HepG2 (cell line): ENCODE measurements around the gene FBXO30. TPM values are rescaled to one million over a fixed set of nuclear protein-coding genes. Genes with fewer than 3 reads are reported as not detected.

Experiments
- ATAC-seq: fragments of 200-7000 bp; cut with Tn5 transposase; 3 replicates; pipeline ENCODE4 v1.9.1; 2020; ENCODE audit warnings: mild to moderate bottlenecking, moderate library complexity
- BruUV-seq: library from RNA; stranded (reverse); fragments of 400-500 nt; replicated peaks from 2 replicates; lab custom pipeline; 2021; lab: Mats Ljungman, UMichigan
- CTCF ChIA-PET: fragments of 300-600 bp; formaldehyde crosslinking; extraction: SDS; loops from one replicate; lab custom pipeline; 2021; ENCODE audit warnings: low total read pairs, inconsistent platforms, low intra/inter-chr PET ratio; lab: Yijun Ruan, JAX
- POLR2A ChIA-PET: fragments of 350-600 bp; sonication (Branson Sonifier 250); formaldehyde crosslinking; loops from one replicate; lab custom pipeline; 2020; ENCODE audit warnings: antibody characterized with exemption, inconsistent platforms; lab: Yijun Ruan, JAX
- DNase-seq: peaks from one replicate; pipeline ENCODE4 v3.0.0-alpha.2; 2015; ENCODE audit warnings: low spot score
- FAIRE-seq: peaks from 3 replicates; lab custom pipeline; 2011; peaks lifted over from hg19 to GRCh38; lab: Jason Lieb, UNC
- H2AFZ ChIP-seq: one replicate; pipeline ENCODE4 v1.6.1; 2011; ENCODE audit warnings: low read length, inconsistent platforms
- H3K27ac ChIP-seq: fragments of 300-600 bp; 3 replicates; pipeline ENCODE4 v1.8.0; 2011; ENCODE audit warnings: mixed run types, mild to moderate bottlenecking, mixed read lengths, low read length, inconsistent platforms; ENCODE audit not compliant: insufficient read depth; ENCODE audit errors: extremely low read length
- H3K27me3 ChIP-seq, 2 experiments: fragments of 200-600 bp in 1 of 2; 2 replicates in 1 of 2; 3 replicates in 1 of 2; pipeline versions ENCODE4 v1.6.0 to v1.8.0; 2011; ENCODE audit warnings: low read length in 2 of 2, mild to moderate bottlenecking in 2 of 2, moderate library complexity in 2 of 2, inconsistent platforms in 1 of 2; ENCODE audit not compliant: insufficient read depth in 2 of 2, control insufficient read depth in 1 of 2
- H3K36me3 ChIP-seq, 2 experiments: fragments of 200-600 bp in 1 of 2; replicated peaks in 1 of 2; 2 replicates in 1 of 2; 3 replicates in 1 of 2; pipeline versions ENCODE4 v1.5.1 to v1.8.0; 2011; ENCODE audit warnings: low read length in 2 of 2, inconsistent platforms in 1 of 2; ENCODE audit not compliant: insufficient read depth in 2 of 2, control insufficient read depth in 1 of 2
- H3K4me1 ChIP-seq: 2 replicates; pipeline ENCODE4 v1.5.1; 2012; ENCODE audit warnings: low read length, inconsistent platforms; ENCODE audit not compliant: insufficient read depth
- H3K4me2 ChIP-seq: 2 replicates; pipeline ENCODE4 v1.6.0; 2011; ENCODE audit warnings: low read depth, low read length, inconsistent platforms
- H3K4me3 ChIP-seq, 3 experiments: fragments of 200-600 bp in 1 of 3; sonication (generic), shearing (Covaris generic) in 1 of 3; replicated peaks in 1 of 3; 2 replicates each; pipeline ENCODE4 v1.5.1; 2011 to 2016; ENCODE audit warnings: low read length in 3 of 3, inconsistent platforms in 2 of 3, low read depth in 2 of 3, mild to moderate bottlenecking in 2 of 3, control low read depth in 1 of 3, mixed read lengths in 1 of 3; ENCODE audit not compliant: insufficient read depth in 1 of 3
- H3K79me2 ChIP-seq: one replicate; pipeline ENCODE4 v1.6.1; 2011; ENCODE audit warnings: low read length, inconsistent platforms; ENCODE audit not compliant: insufficient read depth
- H3K9ac ChIP-seq: 2 replicates; pipeline ENCODE4 v1.6.0; 2011; ENCODE audit warnings: mild to moderate bottlenecking, low read depth, low read length, inconsistent platforms; ENCODE audit not compliant: insufficient read depth
- H3K9me3 ChIP-seq: 2 replicates; pipeline ENCODE4 v1.5.1; 2012; ENCODE audit warnings: mild to moderate bottlenecking, low read length
- H4K20me1 ChIP-seq: 2 replicates; pipeline ENCODE4 v1.6.0; 2011; ENCODE audit warnings: inconsistent platforms, mild to moderate bottlenecking, low read length, moderate library complexity; ENCODE audit not compliant: insufficient read depth
- ATAD3A ChIP-seq: sonication (generic); formaldehyde crosslinking; IDR thresholded peaks from 2 replicates; pipeline ENCODE4 v1.4.0; 2020; ENCODE audit warnings: missing genetic modification reagents
- ESRRA ChIP-seq: sonication (generic); formaldehyde crosslinking; IDR thresholded peaks from 2 replicates; pipeline ENCODE4 v1.5.1; 2020; ENCODE audit warnings: mild to moderate bottlenecking, low read depth, missing genetic modification reagents
- MIXL1 ChIP-seq: IDR thresholded peaks from 2 replicates; pipeline ENCODE4 v1.6.1; 2016
- TRIM24 ChIP-seq: sonication (generic); formaldehyde crosslinking; IDR thresholded peaks from 2 replicates; pipeline ENCODE4 v1.8.0; 2022; ENCODE audit warnings: mild to moderate bottlenecking, missing genetic modification reagents
- WIZ ChIP-seq: sonication (generic); formaldehyde crosslinking; IDR thresholded peaks from 2 replicates; pipeline ENCODE4 v1.5.1; 2020; ENCODE audit warnings: mild to moderate bottlenecking, missing genetic modification reagents
- XRCC5 ChIP-seq: fragments of 200-400 bp; formaldehyde crosslinking; optimal IDR thresholded peaks from 2 replicates; pipeline ENCODE3; 2017; ENCODE audit warnings: mild to moderate bottlenecking, low read length
- ZNF432 ChIP-seq: sonication (generic); formaldehyde crosslinking; IDR thresholded peaks from 2 replicates; pipeline ENCODE4 v1.5.0; 2020; ENCODE audit warnings: missing genetic modification reagents, mild to moderate bottlenecking, borderline replicate concordance
- WGBS: methylation state at CpG from one replicate; pipeline ENCODE4 v1.1.6; 2017; ENCODE audit warnings: low lambda C conversion rate; 5-methylcytosine and 5-hydroxymethylcytosine counted together
- in situ Hi-C: cut with HindIII; loops from 2 replicates; pipeline ENCODE4 v1.10.0; 2017; ENCODE audit warnings: low pct_unique_long_range_greater_than_20kb; ENCODE audit not compliant: extremely low pct_ligation_motif_present
- intact Hi-C: fragments of 100-400 bp; cut with micrococcal nuclease; formaldehyde crosslinking; loops from one replicate; pipeline ENCODE4 v1.10.0; 2022; ENCODE audit not compliant: unreplicated experiment
- polyA plus RNA-seq, 8 experiments: library from polyadenylated mRNA; depleted of rRNA in 3 of 8; stranded (reverse) in 7 of 8; unstranded in 1 of 8; fragments of >200 nt; fragmentation: Illumina TruSeq in 4 of 8; extraction: Trizol in 4 of 8; gene quantifications; 2 replicates each; pipeline versions ENCODE4 v1.2.1 to v1.2.3, GENCODE V29; 2011 to 2016; ENCODE audit warnings: low read depth in 4 of 8, missing spikeins in 1 of 8, mixed read lengths in 1 of 8; ENCODE audit not compliant: insufficient read depth in 1 of 8
- total RNA-seq, 5 experiments: library from RNA; depleted of rRNA; stranded (reverse); fragments of >200 nt; fragmentation: Illumina TruSeq; extraction: Trizol; gene quantifications; 2 replicates each; pipeline ENCODE4 v1.2.3, GENCODE V29; 2016; ENCODE audit warnings: low read depth in 1 of 5
- TF ChIP-seq, protein P1 (sequence below): sonication (generic); formaldehyde crosslinking; IDR thresholded peaks from 2 replicates; pipeline ENCODE4 v1.4.0; 2020; ENCODE audit warnings: missing genetic modification reagents

The FBXO30 gene
- total and polyA plus RNA-seq, 2 of the 13 experiments (the other 11 are each of a cell fraction or from before 2014, with no cell fraction given), result 3.2 to 7.1 TPM

DNA sequence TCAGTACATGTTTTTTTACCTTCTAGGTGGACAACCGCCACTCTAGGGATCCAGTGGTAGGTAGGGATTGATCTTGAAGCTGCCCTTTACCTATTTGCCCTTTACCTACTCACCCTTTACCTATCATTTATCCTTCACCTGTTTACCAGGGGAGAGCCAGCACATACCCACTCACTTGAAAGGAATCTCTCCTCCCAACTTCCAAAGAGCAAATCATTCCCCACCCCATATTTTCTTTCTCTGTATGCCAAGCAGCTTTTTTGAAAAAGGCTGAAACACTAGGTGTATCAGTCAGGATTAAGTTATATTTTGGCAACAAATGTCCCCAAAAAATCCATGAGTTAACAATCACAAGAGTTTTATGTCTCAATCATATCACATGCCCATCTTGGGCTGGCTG, 68.7 kb downstream of the FBXO30 start:
- no peak for FAIRE-seq
- WGBS, result 84% methylated on average over 1 of the region's 1 CpG
- H3K27me3 ChIP-seq, result no peaks in the 10 kb centered on the region
- H3K36me3 ChIP-seq, result no peaks in the 10 kb centered on the region
- TF ChIP-seq ESRRA (CRISPR knock-in tag) (no peak), ZNF432 (CRISPR knock-in tag) (no peak), WIZ (CRISPR knock-in tag) (no peak), MIXL1 (CRISPR knock-in tag) (no peak), XRCC5 (no peak), ATAD3A (CRISPR knock-in tag) (no peak), TRIM24 (CRISPR knock-in tag) (no peak)
- TF ChIP-seq, protein P1, sequence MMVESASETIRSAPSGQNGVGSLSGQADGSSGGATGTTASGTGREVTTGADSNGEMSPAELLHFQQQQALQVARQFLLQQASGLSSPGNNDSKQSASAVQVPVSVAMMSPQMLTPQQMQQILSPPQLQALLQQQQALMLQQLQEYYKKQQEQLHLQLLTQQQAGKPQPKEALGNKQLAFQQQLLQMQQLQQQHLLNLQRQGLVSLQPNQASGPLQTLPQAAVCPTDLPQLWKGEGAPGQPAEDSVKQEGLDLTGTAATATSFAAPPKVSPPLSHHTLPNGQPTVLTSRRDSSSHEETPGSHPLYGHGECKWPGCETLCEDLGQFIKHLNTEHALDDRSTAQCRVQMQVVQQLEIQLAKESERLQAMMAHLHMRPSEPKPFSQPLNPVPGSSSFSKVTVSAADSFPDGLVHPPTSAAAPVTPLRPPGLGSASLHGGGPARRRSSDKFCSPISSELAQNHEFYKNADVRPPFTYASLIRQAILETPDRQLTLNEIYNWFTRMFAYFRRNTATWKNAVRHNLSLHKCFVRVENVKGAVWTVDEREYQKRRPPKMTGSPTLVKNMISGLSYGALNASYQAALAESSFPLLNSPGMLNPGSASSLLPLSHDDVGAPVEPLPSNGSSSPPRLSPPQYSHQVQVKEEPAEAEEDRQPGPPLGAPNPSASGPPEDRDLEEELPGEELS (CRISPR knock-in tag), result no peak
- no peak overlapping the region for H3K9ac ChIP-seq
- no peak for DNase-seq
- H3K4me3 ChIP-seq, result no peak overlapping the region
- BruUV-seq, result no TSS peak
- H2AFZ ChIP-seq, result no peak overlapping the region
- peaks cover 8% of the 10 kb centered on the region for H3K4me1 ChIP-seq
- H3K27ac ChIP-seq, result no peak overlapping the region
- no peaks in the 10 kb centered on the region for H3K79me2 ChIP-seq
- ATAC-seq, result no peak
- intact Hi-C loops, result no loop called here
- in situ Hi-C loops, result no loop called here
- H4K20me1 ChIP-seq, result no peaks in the 10 kb centered on the region
- peaks cover 13% of the 10 kb centered on the region; the same call in 1 of the 2 replicates for H3K9me3 ChIP-seq
- no peak overlapping the region for H3K4me2 ChIP-seq
- CTCF ChIA-PET, result no interaction called here
- POLR2A ChIA-PET, result interaction anchor here (1.3 kb wide), 1 partner anchor 11 kb away, joined by 4 read pairs; the partner anchor contains the start of gene EPM2A
